ENCODE measurements around the gene TIMM50. TPM values are rescaled to one million over a fixed set of nuclear protein-coding genes. Genes with fewer than 3 reads are reported as not detected.
A peak's percentile ranks its signal among the peaks of the same experiment; 100 is the strongest.

Gene TIMM50
- total and polyA plus RNA-seq, 4 donors: 24.3 to 39.9 (median 30.5) TPM

DNA sequence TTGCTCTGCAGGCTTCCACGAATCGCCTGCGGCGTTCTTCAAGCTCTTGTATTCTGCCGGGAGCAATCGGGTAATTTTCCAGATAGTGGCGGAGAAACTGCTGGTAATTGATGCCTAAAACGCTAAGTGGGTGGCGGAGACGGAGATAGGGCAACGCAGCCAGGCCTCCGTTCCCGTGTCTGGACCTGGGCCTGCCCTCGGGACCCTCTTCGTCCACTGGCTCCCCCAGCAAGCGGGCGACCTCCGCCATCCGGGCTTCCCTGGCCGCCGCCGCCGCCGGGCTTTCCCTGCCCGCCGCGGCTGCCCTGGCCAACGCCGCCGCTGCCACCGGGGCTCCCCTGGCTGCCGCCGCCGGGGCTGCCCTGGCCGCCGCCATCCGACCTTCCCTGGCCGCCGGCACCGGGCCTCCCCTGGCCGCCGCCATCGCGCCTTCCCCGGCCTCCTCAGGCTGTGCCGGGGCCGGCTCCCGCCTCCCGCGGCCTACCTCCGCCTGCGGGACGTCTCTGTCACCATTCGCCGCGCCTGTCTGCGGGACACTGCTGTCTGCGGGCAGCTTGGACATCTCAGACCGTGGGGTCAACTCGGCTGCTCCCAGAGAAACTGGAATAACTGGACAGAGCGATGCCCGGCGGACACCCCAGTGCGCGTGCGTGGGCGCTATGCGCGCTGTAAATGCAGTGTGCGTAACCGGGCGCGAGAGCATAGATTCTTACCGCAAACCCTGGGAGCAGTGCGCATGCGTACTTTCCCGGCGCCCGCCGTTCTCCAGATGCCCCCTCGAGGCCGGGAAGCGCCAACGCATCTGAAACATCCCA is 59.1 kb downstream of the TIMM50 start, which contains the start of gene EID2 (continued):
- TF ChIP-seq, protein P1, sequence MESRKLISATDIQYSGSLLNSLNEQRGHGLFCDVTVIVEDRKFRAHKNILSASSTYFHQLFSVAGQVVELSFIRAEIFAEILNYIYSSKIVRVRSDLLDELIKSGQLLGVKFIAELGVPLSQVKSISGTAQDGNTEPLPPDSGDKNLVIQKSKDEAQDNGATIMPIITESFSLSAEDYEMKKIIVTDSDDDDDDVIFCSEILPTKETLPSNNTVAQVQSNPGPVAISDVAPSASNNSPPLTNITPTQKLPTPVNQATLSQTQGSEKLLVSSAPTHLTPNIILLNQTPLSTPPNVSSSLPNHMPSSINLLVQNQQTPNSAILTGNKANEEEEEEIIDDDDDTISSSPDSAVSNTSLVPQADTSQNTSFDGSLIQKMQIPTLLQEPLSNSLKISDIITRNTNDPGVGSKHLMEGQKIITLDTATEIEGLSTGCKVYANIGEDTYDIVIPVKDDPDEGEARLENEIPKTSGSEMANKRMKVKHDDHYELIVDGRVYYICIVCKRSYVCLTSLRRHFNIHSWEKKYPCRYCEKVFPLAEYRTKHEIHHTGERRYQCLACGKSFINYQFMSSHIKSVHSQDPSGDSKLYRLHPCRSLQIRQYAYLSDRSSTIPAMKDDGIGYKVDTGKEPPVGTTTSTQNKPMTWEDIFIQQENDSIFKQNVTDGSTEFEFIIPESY (IDR thresholded peaks at IDR 0.05): peak; percentile 79
- peak; percentile 40 for TF ChIP-seq SP1 (IDR thresholded peaks at IDR 0.05)
- no peak for TF ChIP-seq HNF4G (IDR thresholded peaks at IDR 0.05)
- no peak for TF ChIP-seq FOXA2 (IDR thresholded peaks at IDR 0.05)
- peak; percentile 86 for TF ChIP-seq YY1 (IDR thresholded peaks at IDR 0.05)
- no peak for TF ChIP-seq TAF1 (conservative IDR thresholded peaks at IDR 0.05)
- TF ChIP-seq EGR1 (IDR thresholded peaks at IDR 0.05; ENCODE audit: low read depth in 2 of 2): peak; percentile 64 to 78
- TF ChIP-seq GABPA (IDR thresholded peaks at IDR 0.05 in 1 of 2, conservative IDR thresholded peaks at IDR 0.05 in 1 of 2): peak in 1 of 2 donors; percentile 40

DNA sequence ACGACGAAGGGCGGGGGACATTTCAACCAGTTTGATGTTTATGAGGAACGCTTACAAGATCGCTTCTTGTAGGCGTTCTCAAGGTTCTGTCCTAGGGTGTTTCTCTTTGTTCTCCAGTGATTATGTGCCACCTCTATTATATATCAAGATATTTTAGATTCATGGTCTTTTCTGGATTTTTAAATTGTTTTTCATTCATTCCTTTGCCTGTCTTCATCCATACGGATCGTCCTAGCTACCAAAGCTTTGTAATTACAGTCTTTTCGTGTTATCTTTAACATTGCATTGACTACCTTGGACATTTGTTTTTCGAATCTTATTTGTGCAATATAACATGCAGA is 59.7 kb downstream of the TIMM50 start:
- TF ChIP-seq, protein P2, sequence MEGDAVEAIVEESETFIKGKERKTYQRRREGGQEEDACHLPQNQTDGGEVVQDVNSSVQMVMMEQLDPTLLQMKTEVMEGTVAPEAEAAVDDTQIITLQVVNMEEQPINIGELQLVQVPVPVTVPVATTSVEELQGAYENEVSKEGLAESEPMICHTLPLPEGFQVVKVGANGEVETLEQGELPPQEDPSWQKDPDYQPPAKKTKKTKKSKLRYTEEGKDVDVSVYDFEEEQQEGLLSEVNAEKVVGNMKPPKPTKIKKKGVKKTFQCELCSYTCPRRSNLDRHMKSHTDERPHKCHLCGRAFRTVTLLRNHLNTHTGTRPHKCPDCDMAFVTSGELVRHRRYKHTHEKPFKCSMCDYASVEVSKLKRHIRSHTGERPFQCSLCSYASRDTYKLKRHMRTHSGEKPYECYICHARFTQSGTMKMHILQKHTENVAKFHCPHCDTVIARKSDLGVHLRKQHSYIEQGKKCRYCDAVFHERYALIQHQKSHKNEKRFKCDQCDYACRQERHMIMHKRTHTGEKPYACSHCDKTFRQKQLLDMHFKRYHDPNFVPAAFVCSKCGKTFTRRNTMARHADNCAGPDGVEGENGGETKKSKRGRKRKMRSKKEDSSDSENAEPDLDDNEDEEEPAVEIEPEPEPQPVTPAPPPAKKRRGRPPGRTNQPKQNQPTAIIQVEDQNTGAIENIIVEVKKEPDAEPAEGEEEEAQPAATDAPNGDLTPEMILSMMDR (IDR thresholded peaks at IDR 0.05; ENCODE audit: low read depth, low read length, missing input control): no peak
- TF ChIP-seq, protein P1 (IDR thresholded peaks at IDR 0.05): no peak
- peak; percentile 6 for TF ChIP-seq SP1 (IDR thresholded peaks at IDR 0.05)
- TF ChIP-seq JUND (IDR thresholded peaks at IDR 0.05): no peak
- TF ChIP-seq RXRA (IDR thresholded peaks at IDR 0.05): peak in 1 of 2 donors; percentile 2
- H3K27me3 ChIP-seq (ENCODE audit: control insufficient read depth in 4 of 4, insufficient read depth in 4 of 4, low read length in 3 of 4): no peaks in the 10 kb centered on the region
- peaks cover 0 to 16% (median 9%) of the 10 kb centered on the region in 4 donors for H3K4me1 ChIP-seq (ENCODE audit: control insufficient read depth in 4 of 4, insufficient read depth in 4 of 4, low read length in 3 of 4)
- H3K36me3 ChIP-seq (ENCODE audit: control insufficient read depth in 4 of 4, insufficient read depth in 3 of 4, low read depth in 1 of 4, low read length in 3 of 4): no peaks in the 10 kb centered on the region
- no peak overlapping the region for H3K4me3 ChIP-seq (ENCODE audit: low read depth in 1 of 3, low read length in 3 of 3)
- DNase-seq (ENCODE audit: low spot score): no peak
- H3K9me3 ChIP-seq (ENCODE audit: control insufficient read depth in 4 of 4, low read length in 3 of 4): no peaks in the 10 kb centered on the region
- H3K27ac ChIP-seq (ENCODE audit: low read depth in 1 of 2, low read length in 2 of 2): no peak overlapping the region
- WGBS: 7% methylated on average over 10 of the region's 10 CpGs
- H3K9ac ChIP-seq (ENCODE audit: low read depth in 1 of 2, low read length in 2 of 2): no peak overlapping the region

Other genes starting within 250 kb of the TIMM50 start
- not detected for gene IFNL3, start 235.8 kb upstream of the TIMM50 start, total RNA-seq
- gene IFNL3, start 235.8 kb upstream of the TIMM50 start, polyA plus RNA-seq: not detected
- gene IFNL4, start 232.0 kb upstream of the TIMM50 start, total RNA-seq: not detected
- gene IFNL4, start 232.0 kb upstream of the TIMM50 start, polyA plus RNA-seq: not detected
- gene IFNL2, start 212.4 kb upstream of the TIMM50 start, total RNA-seq: not detected
- not detected for gene IFNL2, start 212.4 kb upstream of the TIMM50 start, polyA plus RNA-seq
- not detected for gene IFNL1, start 184.4 kb upstream of the TIMM50 start, total RNA-seq
- not detected for gene IFNL1, start 184.4 kb upstream of the TIMM50 start, polyA plus RNA-seq
- gene LRFN1, start 160.0 kb upstream of the TIMM50 start, total RNA-seq: under 1 TPM; 0.75 to 0.98 TPM
- gene LRFN1, start 160.0 kb upstream of the TIMM50 start, polyA plus RNA-seq: under 1 TPM; 0.11 to 0.55 TPM
- gene GMFG, start 144.8 kb upstream of the TIMM50 start, total RNA-seq: 10 to 100 TPM in 1 of 2 donors, 1 to 10 TPM in 1; 9.1 to 20.6 TPM
- 10 to 100 TPM; 19.1 to 24.2 TPM for gene GMFG, start 144.8 kb upstream of the TIMM50 start, polyA plus RNA-seq
- gene SAMD4B, start 138.4 kb upstream of the TIMM50 start, total RNA-seq: 10 to 100 TPM; 22.5 to 38.4 TPM
- gene SAMD4B, start 138.4 kb upstream of the TIMM50 start, polyA plus RNA-seq: 10 to 100 TPM; 17.3 to 39.4 TPM
- gene PAF1, start 89.7 kb upstream of the TIMM50 start, total RNA-seq: 10 to 100 TPM; 13.7 to 16.7 TPM
- gene PAF1, start 89.7 kb upstream of the TIMM50 start, polyA plus RNA-seq: 10 to 100 TPM; 21.2 to 29.4 TPM
- gene MED29, start 89.5 kb upstream of the TIMM50 start, total RNA-seq: 10 to 100 TPM; 11.0 to 13.8 TPM
- gene MED29, start 89.5 kb upstream of the TIMM50 start, polyA plus RNA-seq: 10 to 100 TPM; 21.0 to 24.2 TPM
- gene ZFP36, start 74.0 kb upstream of the TIMM50 start, total RNA-seq: 1 to 10 TPM; 3.6 to 9.0 TPM
- 10 to 100 TPM; 62.0 to 91.9 TPM for gene ZFP36, start 74.0 kb upstream of the TIMM50 start, polyA plus RNA-seq
- 1 to 10 TPM; 3.7 to 4.5 TPM for gene PLEKHG2, start 68.2 kb upstream of the TIMM50 start, total RNA-seq
- gene PLEKHG2, start 68.2 kb upstream of the TIMM50 start, polyA plus RNA-seq: 1 to 10 TPM; 2.1 to 2.2 TPM
- 100 to 1,000 TPM; 109 to 111 TPM for gene RPS16, start 44.9 kb upstream of the TIMM50 start, total RNA-seq
- gene RPS16, start 44.9 kb upstream of the TIMM50 start, polyA plus RNA-seq: 1,000 to 10,000 TPM in 1 of 2 donors, 100 to 1,000 TPM in 1; 324 to 1,094 TPM
- gene SUPT5H, start 35.3 kb upstream of the TIMM50 start, total RNA-seq: 10 to 100 TPM; 19.3 to 48.0 TPM
- 10 to 100 TPM; 42.5 to 52.5 TPM for gene SUPT5H, start 35.3 kb upstream of the TIMM50 start, polyA plus RNA-seq
- not detected for gene DLL3, start 18.1 kb downstream of the TIMM50 start, total RNA-seq
- not detected for gene DLL3, start 18.1 kb downstream of the TIMM50 start, polyA plus RNA-seq
- not detected for gene SELENOV, start 34.3 kb downstream of the TIMM50 start, total RNA-seq
- gene SELENOV, start 34.3 kb downstream of the TIMM50 start, polyA plus RNA-seq: not detected
- 1 to 10 TPM; 1.1 to 1.4 TPM for gene EID2B, start 52.0 kb downstream of the TIMM50 start, total RNA-seq
- gene EID2B, start 52.0 kb downstream of the TIMM50 start, polyA plus RNA-seq: 1 to 10 TPM in 1 of 2 donors, under 1 TPM in 1; 0.38 to 1.1 TPM
- 1 to 10 TPM; 3.3 to 8.5 TPM for gene EID2, start 59.3 kb downstream of the TIMM50 start, total RNA-seq
- gene EID2, start 59.3 kb downstream of the TIMM50 start, polyA plus RNA-seq: 1 to 10 TPM; 1.5 to 5.7 TPM
- gene LGALS13, start 121.7 kb downstream of the TIMM50 start, total RNA-seq: not detected
- gene LGALS13, start 121.7 kb downstream of the TIMM50 start, polyA plus RNA-seq: not detected
- gene LGALS16, start 175.1 kb downstream of the TIMM50 start, total RNA-seq: not detected
- gene LGALS16, start 175.1 kb downstream of the TIMM50 start, polyA plus RNA-seq: not detected
- not detected for gene LGALS14, start 223.6 kb downstream of the TIMM50 start, total RNA-seq
- gene LGALS14, start 223.6 kb downstream of the TIMM50 start, polyA plus RNA-seq: not detected

Data from liver (tissue), 9 donors.